ENCODE data around the gene SLC20A1.

SLC20A1 gene

DNA sequence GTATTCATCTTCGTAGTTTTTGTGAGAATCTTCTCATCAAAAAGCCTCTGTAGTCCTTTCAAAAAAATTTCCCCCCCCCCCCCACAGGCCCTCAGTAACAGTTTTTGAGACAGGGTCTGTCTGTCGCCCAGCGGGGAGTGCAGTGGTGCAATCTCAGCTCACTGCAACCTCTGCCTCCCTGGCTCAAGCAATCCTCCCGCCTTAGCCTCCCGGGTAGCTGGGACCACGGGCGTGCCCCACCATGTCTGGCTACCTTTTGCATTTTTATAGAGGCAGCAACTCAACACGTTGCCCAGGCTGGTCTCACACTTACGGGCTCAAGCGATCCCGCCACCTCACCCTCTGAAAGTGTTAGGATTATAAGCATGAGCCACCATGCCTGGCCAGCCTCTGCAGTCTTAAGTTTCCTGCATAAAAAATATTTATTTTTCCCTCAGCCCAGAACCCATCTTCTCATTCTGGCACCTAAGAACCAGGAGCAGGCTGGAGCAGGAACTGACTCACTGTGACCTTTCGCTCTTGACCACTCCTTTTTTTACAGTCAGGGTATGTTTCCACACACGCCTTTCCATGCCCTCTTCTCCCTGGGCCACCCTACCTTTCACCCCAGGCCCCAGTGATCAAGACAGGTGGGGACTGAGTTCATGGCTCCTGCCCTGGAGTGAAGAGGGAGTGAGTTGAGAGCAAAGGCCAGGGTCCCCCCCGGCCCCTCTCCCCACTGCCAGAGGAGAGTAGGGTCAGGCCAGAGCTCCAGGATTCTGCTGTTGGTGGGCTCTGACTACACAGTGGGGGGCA is 42.5 kb downstream of the SLC20A1 start:
- Mint-ChIP-seq H3K27ac (no peak overlapping the region), H3K36me3 (ENCODE audit: low read depth) (no peaks in the 10 kb centered on the region), H3K4me3 (no peak overlapping the region), H3K27me3 (ENCODE audit: low read depth) (no peaks in the 10 kb centered on the region), H3K9me3 (no peaks in the 10 kb centered on the region), H3K4me1 (ENCODE audit: low read depth) (peaks cover 47% of the 10 kb centered on the region)
- no peak for DNase-seq (ENCODE audit: low spot score)

DNA sequence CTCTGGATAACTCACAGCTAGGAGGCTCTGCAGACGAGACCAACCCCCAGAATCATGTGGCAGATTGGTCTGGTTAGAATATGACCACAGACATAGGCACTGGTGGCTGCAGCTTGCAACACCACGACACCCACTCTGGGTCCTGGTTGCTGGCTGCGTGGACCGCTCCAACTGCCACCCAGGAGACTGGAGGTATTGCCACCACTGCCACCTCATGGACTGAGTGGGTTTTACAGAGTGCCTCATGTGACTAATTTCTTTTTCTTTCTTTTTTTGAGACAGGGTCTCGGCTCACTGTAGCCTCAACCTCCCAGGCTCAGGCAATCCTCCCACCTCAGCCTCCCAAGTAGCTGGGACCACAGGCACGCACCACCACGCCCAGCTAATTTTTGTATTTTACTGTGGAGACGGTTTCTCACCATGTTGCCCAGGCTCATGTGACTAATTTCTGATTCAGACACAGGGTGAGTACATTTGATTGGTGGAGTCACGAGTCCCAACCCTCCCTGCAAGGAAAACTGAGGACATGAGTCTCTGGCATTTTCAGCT is 45.2 kb downstream of the SLC20A1 start:
- no peaks in the 10 kb centered on the region for H3K9me3 Mint-ChIP-seq
- H3K4me3 Mint-ChIP-seq: peak overlapping the region; percentile 61
- peak; percentile 65 for DNase-seq (ENCODE audit: low spot score)
- peaks cover 35% of the 10 kb centered on the region for H3K4me1 Mint-ChIP-seq (ENCODE audit: low read depth)
- H3K27me3 Mint-ChIP-seq (ENCODE audit: low read depth): no peaks in the 10 kb centered on the region
- no peaks in the 10 kb centered on the region for H3K36me3 Mint-ChIP-seq (ENCODE audit: low read depth)
- H3K27ac Mint-ChIP-seq: peak overlapping the region; percentile 76

GRCh38 chr2:112691881-112692281 is 46.1 kb downstream of the SLC20A1 start:
- H3K27ac Mint-ChIP-seq: peak overlapping the region; percentile 37
- DNase-seq (ENCODE audit: low spot score): no peak
- peaks cover 30% of the 10 kb centered on the region for H3K4me1 Mint-ChIP-seq (ENCODE audit: low read depth)
- H3K27me3 Mint-ChIP-seq (ENCODE audit: low read depth): no peaks in the 10 kb centered on the region
- H3K4me3 Mint-ChIP-seq: peak overlapping the region; percentile 3
- H3K36me3 Mint-ChIP-seq (ENCODE audit: low read depth): no peaks in the 10 kb centered on the region
- no peaks in the 10 kb centered on the region for H3K9me3 Mint-ChIP-seq

DNA sequence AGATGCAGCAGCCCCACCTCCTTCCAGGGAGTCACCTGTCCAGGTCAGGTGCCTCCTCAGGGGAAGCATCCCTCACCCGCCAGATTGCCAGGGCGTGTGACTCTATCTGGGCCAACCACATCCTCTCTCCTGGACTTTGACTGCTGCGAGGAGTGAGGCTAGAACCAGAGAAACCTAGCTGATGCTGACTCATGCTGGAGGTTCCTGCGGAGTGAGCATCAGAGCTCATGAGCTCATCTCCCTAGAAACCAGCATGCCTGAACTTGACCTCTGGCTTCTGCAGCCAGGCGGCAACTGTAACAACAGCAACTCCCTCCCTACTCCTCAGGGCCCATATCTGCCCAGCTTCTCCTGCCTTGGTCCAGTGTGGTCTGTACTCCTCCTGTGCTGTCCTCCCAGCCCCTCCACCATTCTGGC is 46.8 kb downstream of the SLC20A1 start:
- H3K36me3 Mint-ChIP-seq (ENCODE audit: low read depth): no peaks in the 10 kb centered on the region
- peak; percentile 79 for DNase-seq (ENCODE audit: low spot score)
- H3K4me1 Mint-ChIP-seq (ENCODE audit: low read depth): peaks cover 30% of the 10 kb centered on the region
- H3K4me3 Mint-ChIP-seq: peak overlapping the region; percentile 60
- H3K27me3 Mint-ChIP-seq (ENCODE audit: low read depth): no peaks in the 10 kb centered on the region
- peak overlapping the region; percentile 82 for H3K27ac Mint-ChIP-seq
- H3K9me3 Mint-ChIP-seq: no peaks in the 10 kb centered on the region

GRCh38 chr2:112692918-112693317 is 47.2 kb downstream of the SLC20A1 start:
- peak overlapping the region; percentile 60 for H3K4me3 Mint-ChIP-seq

DNA sequence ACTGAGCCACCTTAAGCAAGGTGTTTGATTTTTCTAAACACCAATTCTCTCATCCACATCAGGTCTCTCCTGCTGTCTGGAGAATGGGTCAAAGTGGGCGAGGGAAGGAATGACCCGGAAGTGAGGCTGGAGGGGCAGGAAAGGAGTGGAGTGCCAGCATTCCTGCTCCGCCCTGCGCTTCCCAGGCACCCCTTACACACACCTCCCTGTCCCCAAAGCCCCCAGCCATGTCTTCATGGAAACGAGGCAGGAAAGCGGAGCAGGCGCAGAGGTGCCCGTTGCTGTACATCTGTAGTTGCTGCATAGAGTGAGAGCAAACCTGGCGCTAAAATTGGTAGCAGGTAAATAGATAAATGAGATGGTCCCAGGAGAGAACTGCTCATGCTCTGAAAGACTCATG is 47.9 kb downstream of the SLC20A1 start:
- Mint-ChIP-seq H3K27ac (no peak overlapping the region), H3K36me3 (ENCODE audit: low read depth) (no peaks in the 10 kb centered on the region), H3K27me3 (ENCODE audit: low read depth) (no peaks in the 10 kb centered on the region), H3K4me1 (ENCODE audit: low read depth) (peaks cover 33% of the 10 kb centered on the region), H3K4me3 (no peak overlapping the region), H3K9me3 (no peaks in the 10 kb centered on the region)
- no peak for DNase-seq (ENCODE audit: low spot score)

More at GRCh38 chr2:112692918-112693317, 47.2 kb downstream of the SLC20A1 start:
- no peaks in the 10 kb centered on the region for H3K9me3 Mint-ChIP-seq
- H3K4me1 Mint-ChIP-seq (ENCODE audit: low read depth): peaks cover 30% of the 10 kb centered on the region
- peak; percentile 60 for DNase-seq (ENCODE audit: low spot score)
- peak overlapping the region; percentile 82 for H3K27ac Mint-ChIP-seq
- no peaks in the 10 kb centered on the region for H3K27me3 Mint-ChIP-seq (ENCODE audit: low read depth)
- no peaks in the 10 kb centered on the region for H3K36me3 Mint-ChIP-seq (ENCODE audit: low read depth)

GRCh38 chr2:112694182-112694581 is 48.4 kb downstream of the SLC20A1 start:
- Mint-ChIP-seq H3K9me3 (no peaks in the 10 kb centered on the region), H3K27ac (no peak overlapping the region), H3K4me1 (ENCODE audit: low read depth) (peaks cover 33% of the 10 kb centered on the region), H3K36me3 (ENCODE audit: low read depth) (no peaks in the 10 kb centered on the region), H3K27me3 (ENCODE audit: low read depth) (no peaks in the 10 kb centered on the region), H3K4me3 (no peak overlapping the region)
- DNase-seq (ENCODE audit: low spot score): no peak

DNA sequence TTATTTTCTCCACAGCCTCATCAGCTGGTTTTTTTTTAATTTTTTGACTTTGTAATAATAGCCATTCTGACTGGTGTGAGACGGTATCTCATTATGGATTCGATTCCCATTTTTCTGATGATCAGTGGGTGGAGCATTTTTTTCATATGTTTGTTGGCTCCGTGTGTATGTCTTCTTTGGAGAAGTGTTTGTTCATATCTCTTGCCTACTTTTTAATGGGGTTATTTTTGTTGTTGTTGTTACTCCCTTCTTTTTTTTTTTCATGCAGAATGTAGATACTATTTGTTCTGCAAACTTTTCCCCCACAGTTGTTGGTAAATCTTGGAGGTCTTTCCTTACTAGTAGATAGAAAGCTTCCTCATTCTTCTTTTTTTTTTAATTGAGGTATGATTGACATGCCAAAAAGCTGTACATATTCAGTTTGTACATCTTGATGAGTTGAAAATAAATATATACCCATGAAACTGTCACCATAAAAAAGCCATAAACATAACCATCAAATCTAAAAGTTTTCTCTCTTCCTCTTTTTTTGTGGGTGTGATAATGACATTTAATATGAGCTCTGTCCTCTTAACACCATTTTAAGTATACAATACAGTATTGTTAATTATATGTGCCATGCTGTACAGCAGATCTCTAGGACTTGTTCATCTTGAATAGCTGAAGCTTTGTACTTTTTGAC is 53.2 kb downstream of the SLC20A1 start:
- no peak overlapping the region for H3K4me3 Mint-ChIP-seq
- H3K36me3 Mint-ChIP-seq (ENCODE audit: low read depth): no peaks in the 10 kb centered on the region
- no peaks in the 10 kb centered on the region for H3K9me3 Mint-ChIP-seq
- H3K4me1 Mint-ChIP-seq (ENCODE audit: low read depth): peaks cover 21% of the 10 kb centered on the region
- H3K27ac Mint-ChIP-seq: no peak overlapping the region
- H3K27me3 Mint-ChIP-seq (ENCODE audit: low read depth): no peaks in the 10 kb centered on the region
- no peak for DNase-seq (ENCODE audit: low spot score)

- H3K4me3 Mint-ChIP-seq: no peak overlapping the region
- H3K36me3 Mint-ChIP-seq (ENCODE audit: low read depth): peaks cover 2% of the 10 kb centered on the region
- H3K9me3 Mint-ChIP-seq: peaks cover 4% of the 10 kb centered on the region
- H3K27ac Mint-ChIP-seq: no peak overlapping the region
- DNase-seq (ENCODE audit: low spot score): no peak
- H3K4me1 Mint-ChIP-seq (ENCODE audit: low read depth): peaks cover 24% of the 10 kb centered on the region
- peaks cover 2% of the 10 kb centered on the region for H3K27me3 Mint-ChIP-seq (ENCODE audit: low read depth)
These were observed 54.4 kb downstream of the SLC20A1 start for GRCh38 chr2:112699984-112700667.

GRCh38 chr2:112701052-112701451 is 55.3 kb downstream of the SLC20A1 start:
- H3K27me3 Mint-ChIP-seq (ENCODE audit: low read depth): peaks cover 2% of the 10 kb centered on the region
- H3K27ac Mint-ChIP-seq: no peak overlapping the region
- H3K36me3 Mint-ChIP-seq (ENCODE audit: low read depth): peaks cover 4% of the 10 kb centered on the region
- H3K4me1 Mint-ChIP-seq (ENCODE audit: low read depth): peaks cover 33% of the 10 kb centered on the region
- DNase-seq (ENCODE audit: low spot score): no peak
- no peak overlapping the region for H3K4me3 Mint-ChIP-seq
- peaks cover 4% of the 10 kb centered on the region for H3K9me3 Mint-ChIP-seq

DNA sequence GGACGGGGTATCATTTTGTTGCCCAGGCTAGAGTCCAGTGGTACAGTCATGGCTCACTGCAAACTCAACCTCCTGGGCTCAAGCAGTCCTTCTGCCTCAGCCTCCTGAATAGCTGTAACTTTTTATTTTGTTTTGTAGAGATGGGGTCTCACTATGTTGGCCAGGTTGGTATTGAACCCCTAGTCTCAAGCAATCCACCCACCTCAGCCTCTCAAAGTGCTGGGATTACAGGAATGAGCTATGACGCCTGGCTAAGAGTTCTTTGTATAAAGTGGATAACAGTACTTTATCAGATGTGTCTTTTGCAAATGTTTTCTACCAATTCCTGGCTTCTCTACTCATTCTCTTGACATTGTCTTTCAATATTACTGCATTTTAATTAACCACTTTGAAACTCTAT is 57.9 kb downstream of the SLC20A1 start:
- H3K27me3 Mint-ChIP-seq (ENCODE audit: low read depth): peaks cover 2% of the 10 kb centered on the region
- H3K27ac Mint-ChIP-seq: no peak overlapping the region
- peaks cover 4% of the 10 kb centered on the region for H3K9me3 Mint-ChIP-seq
- DNase-seq (ENCODE audit: low spot score): no peak
- H3K4me1 Mint-ChIP-seq (ENCODE audit: low read depth): peaks cover 55% of the 10 kb centered on the region
- H3K4me3 Mint-ChIP-seq: no peak overlapping the region
- peaks cover 4% of the 10 kb centered on the region for H3K36me3 Mint-ChIP-seq (ENCODE audit: low read depth)

- no peak for DNase-seq (ENCODE audit: low spot score)
- Mint-ChIP-seq H3K4me1 (ENCODE audit: low read depth) (peaks cover 61% of the 10 kb centered on the region), H3K27ac (peak overlapping the region; percentile 7), H3K4me3 (peak overlapping the region; percentile 75), H3K36me3 (ENCODE audit: low read depth) (peaks cover 4% of the 10 kb centered on the region), H3K9me3 (peaks cover 4% of the 10 kb centered on the region), H3K27me3 (ENCODE audit: low read depth) (peaks cover 2% of the 10 kb centered on the region)
These were observed 59.8 kb downstream of the SLC20A1 start for GRCh38 chr2:112705575-112705974.

DNA sequence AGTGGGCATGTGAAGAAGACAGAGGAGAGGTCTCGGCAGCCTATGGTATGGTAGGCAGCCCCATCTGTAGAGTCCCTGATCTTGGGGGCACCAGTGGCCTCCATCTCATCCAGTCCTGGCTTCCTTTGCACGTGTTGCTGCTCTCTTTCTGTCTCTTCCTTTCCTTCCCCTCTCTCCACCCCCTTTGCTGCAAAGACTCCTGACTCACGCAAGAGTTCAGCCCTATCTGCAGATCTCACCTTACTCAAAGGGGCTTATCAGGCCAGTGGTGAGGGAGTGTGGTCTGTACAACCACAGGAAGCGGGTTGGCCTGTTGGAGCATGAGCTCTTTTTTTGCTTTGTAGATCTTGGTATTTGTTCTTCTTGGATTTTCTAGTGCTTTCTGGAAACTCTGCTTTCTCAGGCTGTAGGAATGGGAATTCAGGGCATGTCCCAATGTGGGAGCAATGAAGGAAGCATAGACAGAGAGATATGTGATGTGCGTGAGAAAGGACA is 60.5 kb downstream of the SLC20A1 start:
- Mint-ChIP-seq H3K27ac (peak overlapping the region; percentile 79), H3K9me3 (peaks cover 4% of the 10 kb centered on the region), H3K4me1 (ENCODE audit: low read depth) (peaks cover 61% of the 10 kb centered on the region), H3K27me3 (ENCODE audit: low read depth) (peaks cover 2% of the 10 kb centered on the region), H3K36me3 (ENCODE audit: low read depth) (peaks cover 4% of the 10 kb centered on the region), H3K4me3 (peak overlapping the region; percentile 75)
- peak; percentile 89 for DNase-seq (ENCODE audit: low spot score)
